ENCODE measurements around the gene TTLL13. TPM values are rescaled to one million over a fixed set of nuclear protein-coding genes. Genes with fewer than 3 reads are reported as not detected.

The TTLL13 gene
- total and polyA plus RNA-seq, 9 donors = 0.04 to 0.33 (median 0.13) TPM; not detected in 4

- Histone ChIP-seq H3K4me1 (ENCODE audit: insufficient read depth) (no peaks in the 10 kb centered on the region), H3K9me3 (no peaks in the 10 kb centered on the region), H3K27ac (no peak overlapping the region), H3K27me3 (no peaks in the 10 kb centered on the region), H3K36me3 (no peaks in the 10 kb centered on the region), H3K4me3 (no peak overlapping the region)
- 77 to 80% (median 79%) methylated on average over 22 of the region's 22 CpGs for WGBS, 3 donors
- DNase-seq = no peak
- intact Hi-C loops (cut with DNase I) = no loop called here
- TF ChIP-seq POLR2A (IDR thresholded peaks at IDR 0.05) (no peak), EP300 (IDR thresholded peaks at IDR 0.05) (no peak), CTCF (IDR thresholded peaks at IDR 0.05) (no peak)
Measured at GRCh38 chr15:90241343-90242192, 7.8 kb upstream of the TTLL13 start.

GRCh38 chr15:90243943-90244639 is 5.3 kb upstream of the TTLL13 start:
- 57 to 64% (median 58%) methylated on average over 10 of the region's 10 CpGs for WGBS, 3 donors
- no peaks in the 10 kb centered on the region for H3K27me3 ChIP-seq
- DNase-seq = no peak
- intact Hi-C loops (cut with DNase I) = no loop called here
- H3K4me1 ChIP-seq (ENCODE audit: insufficient read depth) = peaks cover 2% of the 10 kb centered on the region
- no peaks in the 10 kb centered on the region for H3K36me3 ChIP-seq
- H3K27ac ChIP-seq = no peak overlapping the region
- no peak for TF ChIP-seq EP300 (IDR thresholded peaks at IDR 0.05)
- TF ChIP-seq CTCF (IDR thresholded peaks at IDR 0.05) = no peak
- TF ChIP-seq POLR2A (IDR thresholded peaks at IDR 0.05) = no peak
- no peak overlapping the region for H3K4me3 ChIP-seq
- no peaks in the 10 kb centered on the region for H3K9me3 ChIP-seq

GRCh38 chr15:90248789-90249202 is 560 bp upstream of the TTLL13 start:
- TF ChIP-seq CTCF (IDR thresholded peaks at IDR 0.05) = no peak
- no peak for TF ChIP-seq EP300 (IDR thresholded peaks at IDR 0.05)
- TF ChIP-seq POLR2A (IDR thresholded peaks at IDR 0.05) = no peak
- no peak for DNase-seq
- H3K27me3 ChIP-seq = no peaks in the 10 kb centered on the region
- peaks cover 2% of the 10 kb centered on the region for H3K4me1 ChIP-seq (ENCODE audit: insufficient read depth)
- H3K27ac ChIP-seq = peak overlapping the region in 1 of 2 donors; percentile 18
- H3K4me3 ChIP-seq = peak overlapping the region; percentile 57
- no peaks in the 10 kb centered on the region for H3K36me3 ChIP-seq
- WGBS, 3 donors = 64 to 72% (median 66%) methylated on average over 6 of the region's 6 CpGs
- H3K9me3 ChIP-seq = no peaks in the 10 kb centered on the region
- intact Hi-C loops (cut with DNase I) = no loop called here

GRCh38 chr15:90257776-90258175 is 8.4 kb downstream of the TTLL13 start:
- intact Hi-C loops (cut with DNase I) = no loop called here
- Histone ChIP-seq H3K4me3 (no peak overlapping the region), H3K36me3 (no peaks in the 10 kb centered on the region), H3K9me3 (no peaks in the 10 kb centered on the region), H3K27ac (no peak overlapping the region), H3K4me1 (ENCODE audit: insufficient read depth) (no peaks in the 10 kb centered on the region), H3K27me3 (no peaks in the 10 kb centered on the region)
- 68 to 72% (median 70%) methylated on average over 7 of the region's 7 CpGs for WGBS, 3 donors
- peak in 1 of 5 donors; percentile 16 for DNase-seq
- TF ChIP-seq POLR2A (IDR thresholded peaks at IDR 0.05) = no peak
- no peak for TF ChIP-seq EP300 (IDR thresholded peaks at IDR 0.05)
- no peak for TF ChIP-seq CTCF (IDR thresholded peaks at IDR 0.05)
